Stimulated activated naive CD8-positive, alpha-beta T cell treated with anti-CD3 and anti-CD28 coated beads, Interleukin-15, Interleukin-2, amounts not matched to agents 100 U/mL and 50 U/mL, for 24 hours (primary cell): ENCODE data around the gene IL5RA.

ENCODE experiments used
- ATAC-seq: fragments of 150-1000 bp; cut with Tn5 transposase; one replicate; pipeline ENCODE4 v1.10.0; 2021
- DNase-seq: peaks from one replicate; pipeline ENCODE4 v3.0.0; 2021

IL5RA gene

GRCh38 chr3:3066378-3066777 is 43.8 kb downstream of the IL5RA start:
- no peak for ATAC-seq

DNA sequence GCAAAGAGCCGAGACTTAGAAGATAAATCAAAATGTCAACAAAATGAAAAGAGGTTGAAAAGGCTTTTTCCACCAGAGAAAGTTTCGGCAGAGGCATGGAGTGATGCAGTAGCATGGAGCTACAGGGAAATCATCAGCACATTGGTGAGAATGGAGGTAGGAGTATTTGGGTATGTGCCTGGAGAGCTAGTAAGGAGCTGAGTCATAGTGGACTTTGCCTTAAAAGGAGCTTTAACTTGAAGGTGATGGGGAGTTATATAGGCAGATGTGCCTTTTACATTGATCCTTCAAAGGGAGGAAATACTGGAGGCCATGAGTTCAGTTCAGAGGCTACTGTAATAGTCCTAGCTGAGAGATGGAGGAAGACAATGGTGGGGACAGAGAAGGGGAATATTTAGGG is 44.3 kb downstream of the IL5RA start:
- no peak for DNase-seq
- no peak for ATAC-seq

More at GRCh38 chr3:3066378-3066777, 43.8 kb downstream of the IL5RA start:
- DNase-seq: no peak

DNA sequence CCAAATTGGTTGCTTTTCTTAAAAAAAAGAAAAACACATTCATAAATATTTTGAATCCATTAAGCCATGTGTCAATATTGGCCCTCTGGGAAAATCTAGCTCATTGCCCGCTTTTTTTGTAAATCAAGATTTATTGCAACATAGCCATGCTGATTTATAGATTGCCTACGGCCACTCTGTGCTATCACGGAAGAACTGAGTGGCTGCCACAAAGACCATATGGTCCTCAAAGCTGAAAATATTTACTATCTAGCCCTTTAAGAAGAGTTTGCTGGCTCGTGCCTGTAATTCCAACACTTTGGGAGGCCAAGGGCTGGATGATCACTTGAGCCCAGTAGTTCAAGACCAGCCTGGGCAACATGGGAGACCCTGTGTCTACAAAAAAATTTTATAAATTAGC is 45.9 kb downstream of the IL5RA start:
- no peak for ATAC-seq
- DNase-seq: no peak

DNA sequence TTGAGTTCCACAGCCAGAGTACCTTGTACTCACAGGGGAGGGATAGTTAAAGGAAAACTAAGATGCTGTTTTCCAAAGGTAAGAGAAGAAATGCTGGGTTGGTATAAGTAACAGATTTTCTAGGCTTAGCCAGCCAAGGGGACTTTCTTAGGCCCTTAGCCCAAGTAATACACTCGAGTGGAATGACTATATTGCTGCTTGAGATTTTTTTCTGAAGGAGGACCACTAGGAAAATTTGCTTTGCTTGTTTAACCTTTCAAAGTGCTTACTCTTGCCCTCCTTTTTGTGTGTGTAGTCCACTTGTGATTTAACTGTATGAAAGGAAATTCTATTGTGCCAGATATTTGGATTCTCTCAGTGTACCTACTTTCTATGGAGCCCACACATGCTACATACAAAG is 50.5 kb downstream of the IL5RA start:
- no peak for ATAC-seq
- no peak for DNase-seq

- no peak for DNase-seq
- no peak for ATAC-seq
Measured at GRCh38 chr3:3053974-3054373, 56.2 kb downstream of the IL5RA start.

DNA sequence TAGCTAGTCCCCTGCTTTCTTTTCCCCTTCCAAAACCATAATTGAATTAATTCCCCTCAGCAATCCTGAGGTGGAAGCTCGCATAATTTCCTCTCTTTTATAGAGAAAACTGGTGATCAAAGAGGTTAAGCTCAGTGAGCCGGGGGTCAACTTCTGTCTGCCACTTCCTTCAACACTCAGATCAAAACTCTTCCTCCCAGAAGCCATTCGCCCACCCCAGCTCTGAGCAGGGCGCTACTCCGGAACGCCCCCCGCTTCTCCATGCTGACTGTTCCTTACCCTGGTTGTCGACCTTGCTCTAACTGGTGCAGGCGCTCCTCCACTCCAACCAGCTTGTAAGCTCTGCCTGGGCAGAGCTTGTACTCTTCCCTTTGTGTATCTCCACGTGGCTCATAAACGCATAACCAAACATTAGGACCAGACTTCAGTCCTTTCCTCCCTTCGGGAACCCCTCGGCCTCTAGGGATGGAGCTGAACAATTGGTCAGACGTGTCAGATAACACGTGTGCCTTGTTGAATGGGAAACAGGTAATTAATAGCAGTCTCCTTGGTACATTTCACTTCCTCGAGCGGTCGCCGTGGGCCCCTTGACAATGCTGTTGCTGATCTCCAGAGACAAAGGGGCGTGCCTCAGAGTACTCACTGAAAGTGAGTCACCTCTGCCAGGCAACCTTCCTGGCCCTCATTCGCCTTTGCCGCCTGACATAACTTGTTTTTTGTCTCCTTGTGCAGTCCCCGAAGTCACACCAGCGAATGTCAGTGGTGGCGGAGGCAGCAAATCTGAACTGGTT is 71.8 kb downstream of the IL5RA start:
- ATAC-seq (no peak), DNase-seq (no peak)

- DNase-seq: no peak
- ATAC-seq: no peak
Measured at GRCh38 chr3:3037156-3037555, 73.0 kb downstream of the IL5RA start.

- ATAC-seq (no peak), DNase-seq (no peak)
Measured at GRCh38 chr3:3031326-3031725, 78.8 kb downstream of the IL5RA start.

- peak; percentile 52 for ATAC-seq
- no peak for DNase-seq
Measured at GRCh38 chr3:3027976-3028567, 82.1 kb downstream of the IL5RA start.

GRCh38 chr3:3023111-3023745 is 86.9 kb downstream of the IL5RA start:
- DNase-seq (no peak), ATAC-seq (no peak)

- DNase-seq: no peak
- ATAC-seq: no peak
Measured at GRCh38 chr3:3020209-3020608, 90.0 kb downstream of the IL5RA start.
